B cell (primary cell): ENCODE data around the gene ARHGEF38.

Source experiments
- EZH2 ChIP-seq: IDR thresholded peaks from 2 replicates; pipeline ENCODE4 v1.6.1; 2012; ENCODE audit warnings: borderline replicate concordance, low read depth, mild to moderate bottlenecking, moderate library complexity, low read length; ENCODE audit not compliant: insufficient read depth, poor library complexity, severe bottlenecking
- TF ChIP-seq, protein P1 (sequence below): fragments of 200-600 bp; IDR thresholded peaks from one replicate; pipeline ENCODE4 v1.8.0; 2022; ENCODE audit warnings: antibody characterized with exemption, mild to moderate bottlenecking

DNA sequence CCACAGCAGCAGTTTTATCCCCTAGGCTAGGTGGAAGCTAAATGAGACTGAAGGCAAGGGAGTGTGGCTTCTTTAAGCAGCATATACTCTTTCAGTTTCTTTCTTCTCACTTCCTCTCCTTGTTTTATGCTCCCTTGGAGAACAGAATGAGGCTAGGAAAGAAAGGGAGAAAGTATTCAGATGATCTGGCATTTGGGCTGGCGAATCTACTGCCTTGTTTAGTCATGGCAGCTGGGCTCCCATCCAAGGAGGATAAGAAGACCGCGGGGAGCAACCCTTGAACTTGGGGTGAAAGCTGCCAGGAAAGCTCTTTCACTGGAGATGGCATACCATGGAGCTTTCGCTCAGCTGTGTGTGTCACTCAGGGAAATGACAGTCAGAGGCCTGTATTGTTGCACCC lies 72.1 kb downstream of the ARHGEF38 start:
- TF ChIP-seq, protein P1, sequence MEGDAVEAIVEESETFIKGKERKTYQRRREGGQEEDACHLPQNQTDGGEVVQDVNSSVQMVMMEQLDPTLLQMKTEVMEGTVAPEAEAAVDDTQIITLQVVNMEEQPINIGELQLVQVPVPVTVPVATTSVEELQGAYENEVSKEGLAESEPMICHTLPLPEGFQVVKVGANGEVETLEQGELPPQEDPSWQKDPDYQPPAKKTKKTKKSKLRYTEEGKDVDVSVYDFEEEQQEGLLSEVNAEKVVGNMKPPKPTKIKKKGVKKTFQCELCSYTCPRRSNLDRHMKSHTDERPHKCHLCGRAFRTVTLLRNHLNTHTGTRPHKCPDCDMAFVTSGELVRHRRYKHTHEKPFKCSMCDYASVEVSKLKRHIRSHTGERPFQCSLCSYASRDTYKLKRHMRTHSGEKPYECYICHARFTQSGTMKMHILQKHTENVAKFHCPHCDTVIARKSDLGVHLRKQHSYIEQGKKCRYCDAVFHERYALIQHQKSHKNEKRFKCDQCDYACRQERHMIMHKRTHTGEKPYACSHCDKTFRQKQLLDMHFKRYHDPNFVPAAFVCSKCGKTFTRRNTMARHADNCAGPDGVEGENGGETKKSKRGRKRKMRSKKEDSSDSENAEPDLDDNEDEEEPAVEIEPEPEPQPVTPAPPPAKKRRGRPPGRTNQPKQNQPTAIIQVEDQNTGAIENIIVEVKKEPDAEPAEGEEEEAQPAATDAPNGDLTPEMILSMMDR, result no peak
- TF ChIP-seq EZH2, result no peak
